Stimulated activated CD4-positive, alpha-beta T cell treated with anti-CD3 and anti-CD28 coated beads, Interleukin-12 subunit alpha, Interleukin-12 subunit beta, amount 100 ng/mL, for 4 hours (primary cell): ENCODE measurements around the gene BRME1.

ENCODE experiments used
- DNase-seq: peaks from one replicate; pipeline ENCODE4 v3.0.0-alpha.2; 2020

Gene BRME1

DNA sequence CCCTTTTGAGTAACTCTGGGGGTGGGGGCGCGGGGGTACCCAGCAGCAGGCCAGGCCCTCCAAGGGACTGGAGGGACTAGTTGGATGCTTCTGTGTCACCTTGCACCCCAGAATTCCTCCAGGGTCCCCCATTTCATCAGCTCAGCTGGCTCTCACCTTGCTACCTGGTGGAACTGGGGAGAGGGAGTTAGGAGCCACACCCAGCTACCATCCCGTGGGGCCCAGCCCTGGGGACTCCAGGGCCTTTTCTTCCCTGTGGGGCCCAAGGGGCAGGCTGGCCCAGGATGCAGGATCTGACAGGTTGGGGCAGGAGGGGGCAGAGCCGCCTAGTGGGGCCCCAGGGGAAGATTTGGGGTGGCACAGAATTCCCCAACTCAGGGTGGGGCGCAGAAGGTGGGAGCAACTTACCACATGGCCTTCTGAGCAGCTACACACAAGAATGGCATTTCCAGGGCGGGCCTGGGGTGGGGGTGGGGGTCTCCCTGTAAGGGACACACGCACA lies 61.7 kb downstream of the BRME1 start:
- no peak for DNase-seq

- DNase-seq, result no peak
Observed at GRCh38 chr19:13843104-13843921, 62.6 kb downstream of the BRME1 start.

- DNase-seq, result peak; percentile 69
Observed at GRCh38 chr19:13842291-13843103, 63.4 kb downstream of the BRME1 start.

DNA sequence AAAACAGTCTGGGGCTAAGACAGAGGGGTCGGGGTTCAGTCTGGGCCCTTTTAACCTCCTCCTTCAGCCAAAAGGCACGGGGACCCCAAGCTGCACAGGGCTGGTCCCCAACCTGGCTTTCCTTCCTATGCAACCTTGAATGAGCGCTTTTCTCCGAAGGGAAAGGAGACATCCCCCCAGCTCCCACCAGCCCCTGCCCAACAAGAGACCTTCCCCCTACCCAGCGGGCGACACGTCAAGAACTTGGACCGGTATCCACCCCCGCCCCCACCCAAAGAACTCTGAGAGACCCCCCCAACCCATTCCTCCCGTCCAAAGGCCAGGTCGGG lies 64.0 kb downstream of the BRME1 start:
- no peak for DNase-seq

DNA sequence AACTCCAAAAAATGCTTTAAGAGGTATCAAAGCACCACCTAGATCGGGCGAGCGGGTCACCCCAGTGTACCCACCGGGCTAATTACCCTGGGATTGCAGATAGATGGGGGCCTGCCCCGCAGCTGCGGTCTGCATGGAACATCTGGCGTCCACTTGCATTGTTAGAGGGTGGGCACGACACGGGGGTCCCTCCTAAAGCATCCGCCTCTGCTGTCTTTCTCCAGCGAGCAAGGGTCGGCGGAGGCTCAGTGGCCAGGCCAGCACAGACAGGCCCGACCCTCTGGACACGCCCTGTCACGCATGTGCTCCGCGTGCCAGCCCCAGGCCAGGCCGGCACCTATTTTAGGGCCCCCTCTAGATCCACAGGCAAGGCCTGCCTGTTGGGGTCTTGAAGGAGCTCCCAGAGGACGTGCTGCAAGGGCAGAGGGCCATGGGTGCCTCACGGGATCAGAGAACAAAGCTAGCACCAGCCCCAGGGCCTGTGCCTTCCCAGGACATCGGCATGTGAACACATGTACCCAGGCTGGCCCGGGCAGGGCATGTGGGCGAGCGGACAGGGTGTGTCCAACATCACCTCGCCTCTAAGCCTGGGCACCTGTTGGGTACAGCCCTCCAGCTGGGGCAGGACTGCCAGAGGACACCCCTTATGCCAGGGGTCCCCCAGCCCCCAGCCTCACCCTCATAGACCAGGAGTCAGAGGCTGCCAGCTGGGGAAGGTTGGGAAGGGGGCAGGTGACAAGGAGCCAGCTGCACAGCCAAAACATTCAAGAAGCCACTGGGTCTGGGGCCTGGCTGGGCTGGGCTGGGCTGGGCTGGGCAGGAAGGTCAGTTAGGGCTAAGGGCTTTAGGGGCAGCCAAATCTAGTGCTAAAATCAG lies 64.6 kb downstream of the BRME1 start:
- DNase-seq, result no peak

DNA sequence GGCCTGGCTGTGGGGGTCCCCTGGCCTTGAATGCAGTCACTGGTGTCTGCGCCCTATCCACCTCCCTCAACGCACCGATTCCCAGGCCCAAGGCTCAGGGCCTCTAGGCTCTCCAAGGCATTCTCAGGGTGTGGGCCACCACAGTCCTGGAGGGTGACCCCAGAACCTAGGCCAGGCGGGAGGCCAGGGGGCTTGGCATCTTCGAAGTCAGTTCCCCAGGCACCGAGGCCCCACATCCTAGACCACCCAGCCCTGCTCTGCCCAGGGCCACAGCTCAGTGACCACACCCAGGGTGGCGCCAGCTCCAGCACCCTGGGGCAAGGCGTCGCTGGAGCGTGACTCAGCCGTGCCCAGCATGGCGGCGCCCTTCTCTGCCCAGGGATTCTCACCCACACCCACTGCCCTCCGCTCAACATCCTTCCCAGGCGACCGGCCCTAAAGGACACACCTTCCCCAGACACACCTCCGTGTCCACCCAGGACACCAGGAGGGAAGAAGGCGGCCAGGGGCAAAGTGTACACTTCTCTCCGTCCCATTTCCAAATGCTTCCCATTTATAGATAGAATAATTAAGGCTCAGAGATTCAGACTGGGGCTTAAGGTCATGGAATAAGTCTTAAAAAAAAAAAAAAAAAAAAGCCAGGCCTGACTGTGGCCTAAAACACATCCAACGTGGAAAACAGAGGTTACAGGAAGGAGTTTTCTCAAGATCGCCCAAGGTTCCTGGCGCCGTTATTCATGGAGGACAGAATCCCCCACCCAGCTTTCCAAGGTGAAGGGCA lies 65.4 kb downstream of the BRME1 start:
- no peak for DNase-seq

DNA sequence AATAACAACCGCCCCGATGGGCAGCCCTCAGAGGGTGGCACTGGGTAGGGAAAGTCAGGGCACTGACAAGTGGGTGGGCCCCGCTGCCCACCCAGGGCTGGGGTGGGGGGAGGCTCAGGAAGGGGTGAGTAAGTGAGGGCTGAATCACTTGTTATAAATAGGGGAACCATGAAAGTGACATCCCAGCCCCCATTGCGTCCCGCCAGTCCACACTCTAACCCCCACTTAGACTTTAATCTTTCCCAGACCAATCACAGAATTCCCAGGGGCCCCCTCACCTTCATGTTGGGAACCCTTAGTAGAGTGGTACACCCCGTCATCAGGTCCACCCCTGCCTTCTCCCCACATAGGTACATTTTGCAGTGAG lies 66.0 kb downstream of the BRME1 start:
- no peak for DNase-seq

DNA sequence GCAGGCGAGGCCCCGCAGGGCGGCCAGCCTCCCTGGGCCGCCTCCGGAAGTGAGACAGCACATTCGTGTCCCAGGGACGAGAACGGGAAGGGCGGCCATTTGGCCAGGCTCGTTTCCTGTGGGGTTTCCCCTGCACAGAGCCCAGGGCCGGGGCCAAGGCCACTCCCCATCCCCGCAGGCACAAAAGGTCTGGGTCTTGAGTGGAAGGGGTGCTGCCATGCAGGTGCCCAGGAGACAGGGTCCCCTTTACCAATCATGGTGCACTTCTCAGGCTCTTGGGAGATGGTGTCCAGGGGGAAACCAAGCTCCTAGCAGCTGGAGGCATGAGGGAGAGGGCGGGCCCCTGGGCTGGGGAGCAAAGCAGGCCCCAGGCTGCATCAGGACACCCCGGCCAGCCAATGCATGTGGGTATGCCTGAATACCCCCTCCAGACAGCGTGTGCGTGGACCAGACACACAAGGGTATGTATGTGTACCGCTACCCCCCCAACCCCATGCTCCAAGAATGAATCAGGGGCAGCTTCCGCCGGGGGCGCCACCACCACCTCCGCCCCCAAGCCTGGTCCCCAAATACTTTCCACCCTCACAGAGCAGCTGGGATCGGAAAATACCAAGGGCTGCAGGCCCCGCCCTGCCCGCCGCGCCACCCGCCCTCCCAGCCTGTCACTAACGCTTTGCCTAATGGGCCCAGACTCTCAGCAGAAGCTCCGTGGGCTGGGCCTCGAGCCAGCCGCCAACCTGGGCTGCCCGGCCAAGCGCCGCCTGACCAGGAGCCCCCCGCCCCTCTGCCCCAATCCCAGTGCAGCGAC lies 66.6 kb downstream of the BRME1 start:
- peak; percentile 86 for DNase-seq

GRCh38 chr19:13838435-13839129 lies 67.3 kb downstream of the BRME1 start:
- DNase-seq, result no peak

DNA sequence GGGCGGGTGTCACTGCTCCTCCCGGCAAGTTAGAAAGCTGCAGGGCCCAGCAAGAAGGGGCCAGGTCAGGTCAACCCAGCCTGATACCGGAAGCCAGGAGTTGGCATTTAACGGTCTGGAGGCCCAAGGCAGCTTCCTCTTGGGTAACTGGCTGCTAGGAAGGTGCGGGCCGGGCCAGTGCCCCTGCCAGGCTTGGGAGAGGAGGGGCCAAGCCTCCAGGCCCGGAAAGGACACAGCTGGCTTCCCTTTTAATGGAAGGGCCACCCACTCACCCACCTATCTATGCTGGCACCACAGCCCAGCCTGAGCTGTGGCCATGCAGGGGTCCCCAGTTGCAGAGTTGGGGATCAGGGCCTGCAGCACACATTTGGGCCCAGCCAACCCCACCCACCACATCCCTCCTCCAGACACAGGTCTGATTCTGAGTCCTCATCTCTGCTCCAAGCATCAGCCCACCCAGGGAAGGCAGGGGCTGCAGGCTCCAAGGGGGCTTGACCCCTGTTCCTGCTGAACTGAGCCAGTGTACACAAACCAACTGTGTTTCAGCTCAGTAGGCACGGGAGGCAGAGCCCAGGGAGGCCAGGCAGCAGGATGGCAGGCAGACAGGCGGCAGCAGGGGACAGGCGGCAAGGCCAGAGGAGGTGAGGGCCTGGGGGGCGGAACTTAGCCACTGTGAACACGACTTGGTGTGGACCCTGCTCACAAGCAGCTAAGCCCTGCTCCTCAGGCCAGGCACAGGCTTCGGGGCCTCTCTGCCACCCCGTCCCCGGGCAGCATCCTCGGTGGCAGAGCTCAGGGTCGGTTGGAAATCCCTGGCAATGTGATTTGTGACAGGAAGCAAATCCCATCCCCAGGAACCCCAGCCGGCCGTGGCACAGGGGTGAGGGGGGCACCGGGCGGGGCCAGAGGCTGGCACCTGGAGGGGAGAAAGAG lies 69.9 kb downstream of the BRME1 start:
- DNase-seq, result no peak

- DNase-seq, result no peak
Observed at GRCh38 chr19:13834244-13835069, 71.5 kb downstream of the BRME1 start.

DNA sequence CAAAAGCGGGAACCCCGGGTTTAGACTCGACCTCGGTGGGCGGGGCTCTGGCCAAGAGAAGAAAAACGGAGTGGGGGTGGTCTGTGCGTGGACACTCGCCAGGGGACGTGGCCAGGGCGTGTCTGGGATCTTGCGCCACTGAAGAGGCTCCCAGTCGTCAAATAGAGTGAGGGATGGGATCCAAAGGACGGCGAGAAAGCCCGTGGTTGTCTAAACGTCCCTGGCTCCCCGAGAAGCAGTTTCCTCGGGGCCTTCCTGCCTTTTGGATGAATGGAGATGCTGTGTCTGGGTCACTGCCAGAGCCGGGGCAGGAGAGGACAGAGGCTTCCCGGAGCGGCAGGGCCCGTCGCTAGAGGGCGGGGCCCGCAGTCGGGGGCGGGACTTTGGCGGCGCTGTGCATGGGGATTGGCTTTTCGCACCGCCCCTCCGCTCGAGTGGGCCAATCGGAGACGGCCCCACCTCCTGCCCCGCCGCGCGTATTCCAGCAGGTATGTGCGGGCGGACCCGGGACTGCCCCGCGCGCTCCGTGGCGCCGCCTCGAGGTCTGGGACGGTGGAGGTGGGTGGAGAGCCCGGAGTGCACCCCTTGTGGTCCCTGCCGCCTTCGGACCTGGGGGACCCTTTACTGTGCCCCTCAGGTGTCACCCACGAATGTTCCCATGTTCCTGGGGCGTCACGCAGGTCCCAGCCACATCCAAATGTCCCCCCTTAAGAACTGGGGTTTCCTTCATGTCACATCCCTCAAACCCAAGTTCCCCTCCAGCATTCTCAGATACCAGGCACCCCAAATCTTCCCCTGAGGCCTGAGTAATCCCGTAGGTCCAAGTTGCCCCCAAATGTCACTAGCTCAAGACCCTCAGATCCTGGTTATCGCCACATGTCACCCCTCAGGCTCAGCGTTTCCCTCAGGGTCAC lies 72.3 kb downstream of the BRME1 start:
- peak; percentile 93 for DNase-seq
